ENCODE data around the gene GLOD4.
"Not testable (repeated sequence)": the region's sequence is repeated elsewhere in the genome, so short reads cannot be mapped to it uniquely, and the experiment has no call there.

Gene GLOD4, protein sequence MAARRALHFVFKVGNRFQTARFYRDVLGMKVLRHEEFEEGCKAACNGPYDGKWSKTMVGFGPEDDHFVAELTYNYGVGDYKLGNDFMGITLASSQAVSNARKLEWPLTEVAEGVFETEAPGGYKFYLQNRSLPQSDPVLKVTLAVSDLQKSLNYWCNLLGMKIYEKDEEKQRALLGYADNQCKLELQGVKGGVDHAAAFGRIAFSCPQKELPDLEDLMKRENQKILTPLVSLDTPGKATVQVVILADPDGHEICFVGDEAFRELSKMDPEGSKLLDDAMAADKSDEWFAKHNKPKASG

DNA sequence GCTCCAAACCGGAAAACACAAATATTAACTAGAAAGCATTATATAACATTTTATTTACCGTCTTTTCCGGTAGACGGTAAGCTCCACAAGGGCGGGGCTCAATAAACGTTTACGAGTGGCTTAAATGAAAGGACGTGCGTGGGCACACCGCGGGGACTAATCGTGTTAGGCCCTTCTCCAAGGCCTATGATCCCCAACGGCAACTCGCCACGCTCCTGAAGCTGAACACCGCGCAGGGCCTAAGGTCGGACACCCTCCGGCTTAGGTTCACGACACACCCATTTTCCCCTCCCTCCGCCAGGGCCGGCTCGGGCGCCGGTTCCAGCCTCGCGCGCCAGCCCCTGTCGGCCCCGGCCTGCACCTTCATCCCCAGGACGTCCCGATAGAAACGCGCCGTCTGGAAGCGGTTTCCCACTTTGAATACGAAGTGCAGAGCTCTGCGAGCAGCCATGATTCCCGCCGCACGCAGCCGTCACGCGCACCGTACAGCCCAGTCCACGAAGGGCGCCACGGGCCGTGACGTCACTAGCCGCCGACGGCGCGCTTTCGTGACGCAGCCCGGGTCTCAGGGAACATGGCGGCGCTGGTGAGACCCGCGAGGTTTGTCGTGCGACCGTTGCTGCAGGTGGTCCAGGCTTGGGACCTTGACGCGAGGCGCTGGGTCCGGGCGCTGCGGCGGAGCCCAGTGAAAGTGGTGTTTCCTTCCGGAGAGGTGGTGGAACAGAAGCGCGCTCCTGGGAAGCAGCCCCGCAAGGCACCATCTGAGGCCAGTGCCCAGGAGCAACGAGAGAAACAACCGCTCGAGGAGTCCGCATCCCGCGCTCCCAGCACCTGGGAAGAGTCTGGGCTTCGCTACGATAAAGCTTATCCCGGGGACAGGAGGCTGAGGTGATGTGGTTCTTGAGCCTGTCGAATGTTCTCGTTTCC is at the start of gene GLOD4, which contains the start of gene MRM3:
Gene GLOD4, minus strand, starts transcription at position 476 of the 927 bp plus-strand sequence. Its CDS starts 25 bp downstream, at position 451.
Gene MRM3, plus strand, starts transcription at position 549 of the 927 bp plus-strand sequence. Its CDS starts 26 bp downstream, at position 575.
- peak; percentile 95 for DNase-seq

DNA sequence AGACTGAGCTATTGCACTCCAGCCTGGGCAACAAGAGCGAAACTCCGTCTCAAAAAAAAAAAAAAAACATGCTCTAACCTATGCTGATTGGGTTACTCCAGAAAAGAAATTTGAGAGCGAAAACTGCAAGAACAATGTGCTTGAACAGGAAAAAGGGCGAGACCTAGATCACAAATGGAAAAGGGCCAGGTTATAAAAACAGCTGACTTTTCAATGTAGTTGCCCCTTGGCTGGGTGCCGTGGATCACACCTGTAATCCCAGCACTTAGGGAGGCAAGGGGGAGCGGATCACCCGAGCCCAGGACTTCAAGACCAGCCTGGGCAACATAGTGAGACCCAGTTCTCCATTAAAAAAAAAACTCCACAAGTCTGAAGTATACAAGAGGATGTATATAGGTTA is 48.9 kb upstream of the GLOD4 start:
- DNase-seq: no peak

GRCh38 chr17:830381-830780 is 48.3 kb upstream of the GLOD4 start:
- DNase-seq: no peak

- DNase-seq: not testable (repeated sequence)
Measured at GRCh38 chr17:829614-830013, 47.5 kb upstream of the GLOD4 start.

DNA sequence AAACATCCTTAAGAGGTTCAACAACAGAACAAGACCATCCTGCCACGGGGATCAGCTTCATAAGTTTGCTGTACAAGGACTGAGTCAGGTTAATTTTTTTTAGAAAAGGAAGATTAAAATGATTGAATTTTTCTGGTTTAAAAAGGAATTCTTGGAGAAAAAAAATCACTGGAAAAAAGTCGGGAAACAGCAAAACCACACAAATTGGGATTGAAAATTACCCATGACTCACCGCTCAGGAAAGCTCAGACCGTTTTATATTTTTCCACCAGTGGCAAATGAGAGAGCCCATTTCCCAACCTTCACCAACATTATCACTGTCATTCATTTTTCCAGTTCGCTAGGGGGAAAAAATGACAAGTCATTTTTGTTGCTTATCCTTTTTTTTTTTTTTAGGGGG is 46.7 kb upstream of the GLOD4 start:
- DNase-seq: no peak

GRCh38 chr17:826778-827177 is 44.7 kb upstream of the GLOD4 start:
- DNase-seq: no peak

- no peak for DNase-seq
Measured at GRCh38 chr17:825216-825615, 43.1 kb upstream of the GLOD4 start.

DNA sequence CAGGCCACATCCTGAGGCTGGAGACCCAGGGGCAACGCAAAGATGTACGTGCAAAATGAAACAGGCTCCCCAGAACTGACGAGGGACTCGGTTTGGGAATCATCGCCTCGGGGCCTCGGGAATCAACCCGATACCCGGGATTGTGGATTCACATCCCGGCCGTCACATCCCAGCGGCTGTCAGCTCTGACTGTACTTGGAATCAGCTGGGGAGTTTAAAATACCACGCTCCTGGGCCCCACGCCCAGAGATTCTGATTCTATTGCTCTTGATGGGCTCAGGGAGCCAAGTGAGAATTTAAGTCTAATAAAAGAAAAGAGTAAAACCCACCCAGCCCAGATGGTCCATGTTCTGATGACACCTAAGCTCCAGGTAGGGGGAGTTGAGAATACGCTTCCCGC is 42.3 kb upstream of the GLOD4 start:
- DNase-seq: no peak

DNA sequence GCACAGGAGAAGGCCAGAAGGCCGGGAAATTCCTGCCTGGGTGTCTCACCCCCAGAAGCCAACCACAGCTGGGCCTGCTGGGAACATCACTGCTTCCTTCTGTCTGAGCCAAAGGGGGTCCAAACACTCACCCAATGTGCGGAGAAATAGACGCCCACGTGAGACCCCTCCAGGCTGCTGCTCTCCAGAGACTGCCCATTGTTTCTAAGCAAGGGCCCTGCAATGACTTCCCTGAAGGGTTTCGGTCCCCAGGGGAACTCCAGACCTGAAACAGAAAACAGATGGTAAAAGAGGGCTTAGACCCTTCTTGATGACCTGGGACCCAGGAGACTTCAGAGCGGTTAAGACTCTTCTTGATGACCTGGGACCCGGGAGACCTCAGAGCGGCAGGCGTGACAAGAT is 41.4 kb upstream of the GLOD4 start:
- no peak for DNase-seq

DNA sequence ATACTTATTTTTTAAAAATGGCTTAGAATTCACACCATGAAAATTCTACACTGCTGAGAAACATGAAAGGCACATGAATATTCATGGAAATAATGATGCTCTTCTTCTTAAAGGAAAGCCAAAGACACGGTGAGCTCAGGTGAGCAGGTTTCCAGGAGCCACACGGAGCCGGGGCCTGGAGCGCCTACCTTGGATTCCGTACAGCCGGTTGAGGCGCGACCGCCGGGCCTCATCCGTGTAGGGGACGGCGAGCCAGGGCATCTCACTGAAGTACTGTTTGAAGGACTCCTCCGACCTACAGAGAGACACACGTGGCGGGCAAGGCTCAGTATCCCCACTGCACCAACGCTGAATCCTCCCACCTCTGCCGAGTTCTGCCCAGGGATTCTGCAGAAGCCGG is 37.2 kb upstream of the GLOD4 start:
- no peak for DNase-seq

DNA sequence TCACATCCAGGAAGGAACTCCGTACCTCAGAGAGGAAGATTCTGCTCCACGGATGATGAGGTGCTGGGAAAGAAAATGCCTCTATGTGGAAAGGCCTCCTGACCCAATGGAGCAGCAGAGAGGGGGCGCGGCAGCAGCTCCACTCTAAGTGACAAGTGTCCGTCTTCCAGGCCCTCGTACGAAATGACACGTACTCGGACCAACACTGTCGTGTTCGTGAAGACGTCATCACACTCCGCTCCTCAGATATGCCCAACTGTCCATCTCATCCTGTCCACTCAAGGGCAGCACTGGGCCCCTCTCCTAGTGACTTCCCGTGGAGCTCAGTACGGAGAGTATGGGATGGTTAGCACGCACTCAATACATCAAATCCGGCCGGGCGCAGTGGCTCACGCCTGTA is 32.3 kb upstream of the GLOD4 start:
- DNase-seq: no peak

DNA sequence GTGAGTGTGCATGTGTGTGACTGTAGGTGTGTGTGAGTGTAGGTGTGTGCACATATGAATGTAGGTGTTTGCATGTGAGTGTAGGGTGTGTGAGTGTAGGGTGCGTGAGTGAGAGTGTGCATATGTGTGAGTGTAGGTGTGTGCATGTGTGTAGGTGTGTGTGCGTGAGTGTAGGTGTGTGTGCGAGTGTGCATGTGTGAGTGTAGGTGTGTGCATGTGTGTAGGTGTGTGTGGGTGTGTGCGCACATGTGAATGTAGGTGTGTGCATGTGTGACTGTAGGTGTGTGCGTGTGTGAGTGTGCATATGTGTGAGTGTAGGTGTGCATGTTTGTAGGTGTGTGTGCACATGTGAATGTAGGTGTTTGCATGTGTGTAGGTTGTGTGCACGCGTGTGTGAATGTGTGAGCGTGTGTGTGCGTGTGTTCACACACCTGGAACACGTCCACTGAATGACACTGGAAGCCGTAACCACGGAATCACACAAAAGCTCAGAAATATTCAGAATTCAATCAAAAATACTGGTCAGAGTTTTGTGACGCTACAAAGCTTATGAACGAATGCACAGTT is 30.6 kb upstream of the GLOD4 start:
- no peak for DNase-seq

DNA sequence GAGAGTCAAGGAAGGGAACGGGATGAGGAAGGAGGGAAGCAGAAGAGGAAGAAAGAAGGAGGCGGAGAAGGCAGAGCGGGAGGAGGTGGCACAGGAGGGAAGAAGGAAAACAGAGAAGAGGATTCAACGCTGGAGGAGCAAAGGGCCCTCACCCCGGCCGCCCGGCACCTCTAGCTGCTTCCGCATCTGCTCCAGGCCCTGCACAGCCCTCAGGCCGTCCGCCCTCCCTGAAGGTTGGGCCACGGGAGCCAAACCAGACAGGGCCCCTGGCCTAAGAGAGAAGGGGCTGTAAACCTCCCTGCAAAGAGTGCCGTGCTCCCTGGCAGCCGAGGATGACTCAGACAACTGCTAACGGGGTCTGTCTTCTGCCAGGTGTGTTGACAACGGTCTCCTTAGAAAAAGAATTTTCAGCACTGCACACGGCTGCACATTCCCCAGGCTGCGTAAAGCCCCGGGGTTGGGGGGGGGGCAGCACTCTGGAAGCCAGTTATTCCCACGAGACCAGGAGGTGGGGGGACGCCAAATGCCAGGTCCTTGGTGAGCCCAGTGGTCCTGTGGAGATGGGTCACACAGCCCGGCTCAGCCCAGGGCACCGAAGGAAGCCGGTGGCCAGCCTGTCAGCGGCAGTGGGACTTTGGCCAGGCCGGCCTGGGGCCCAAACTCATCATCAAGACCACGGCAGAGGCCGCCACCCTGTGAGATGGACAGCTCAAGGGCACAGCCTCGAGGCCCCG is 29.1 kb upstream of the GLOD4 start:
- no peak for DNase-seq

GRCh38 chr17:807523-808294 is 25.6 kb upstream of the GLOD4 start:
- no peak for DNase-seq

DNA sequence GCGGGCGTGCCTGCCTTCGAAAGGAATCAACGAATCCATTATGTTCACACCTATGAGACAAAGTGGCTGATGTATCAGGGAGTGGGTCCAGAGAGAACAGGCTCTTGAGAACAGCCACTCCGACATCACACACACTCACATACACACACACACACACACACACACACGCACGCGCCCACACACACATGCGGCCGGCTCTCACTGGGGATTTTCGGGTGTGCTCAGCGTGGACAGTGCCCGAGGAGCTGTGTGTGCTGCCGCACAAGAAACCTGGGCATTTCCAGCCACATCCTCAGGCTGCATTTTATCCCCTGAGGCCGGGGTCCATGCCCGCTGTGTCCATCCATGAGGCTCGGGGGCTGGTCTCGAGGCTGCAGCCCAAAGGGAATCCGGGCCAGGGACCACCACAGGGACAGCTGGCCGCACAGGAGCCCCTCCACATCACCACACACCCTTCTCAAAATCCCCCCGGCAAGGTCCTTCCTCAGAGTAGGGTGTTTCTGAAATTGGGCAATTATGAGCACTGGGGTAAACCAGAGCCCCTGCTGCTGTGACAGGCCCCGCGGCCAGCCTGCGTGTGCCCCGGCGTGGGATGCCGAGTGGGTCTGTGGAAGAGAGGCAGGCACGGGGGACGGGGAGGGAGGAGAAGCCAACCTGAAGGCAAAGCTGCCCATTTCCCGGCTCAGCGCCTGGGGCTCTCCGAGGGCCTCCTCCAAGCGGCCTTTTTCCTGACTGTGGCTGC is 24.9 kb upstream of the GLOD4 start:
- DNase-seq: no peak

DNA sequence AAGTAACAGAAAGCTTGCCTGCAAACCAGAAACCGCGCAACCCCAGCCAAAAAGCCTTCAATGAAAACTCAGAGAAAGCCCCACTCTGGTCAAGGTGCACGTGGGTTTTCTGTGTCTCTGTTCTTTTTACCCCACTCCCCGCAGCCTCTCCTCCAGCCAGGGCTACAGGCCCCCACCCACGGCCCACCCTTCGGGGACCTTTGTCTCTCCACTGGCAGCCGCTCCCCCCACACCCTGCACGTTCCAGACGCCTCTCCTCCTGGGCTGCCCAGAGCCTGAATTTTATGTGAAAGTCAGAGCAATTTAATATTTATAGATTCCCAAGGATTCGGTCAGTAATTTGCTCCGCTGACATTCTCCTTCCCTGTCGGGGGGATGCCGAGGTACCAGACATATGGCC is 24.3 kb upstream of the GLOD4 start:
- DNase-seq: no peak

- not testable (repeated sequence) for DNase-seq
Measured at GRCh38 chr17:805886-806285, 23.8 kb upstream of the GLOD4 start.

- no peak for DNase-seq
Measured at GRCh38 chr17:804541-805435, 22.7 kb upstream of the GLOD4 start.

- DNase-seq: no peak
Measured at GRCh38 chr17:802901-803881, 21.1 kb upstream of the GLOD4 start.

All from stimulated activated CD4-positive, alpha-beta T cell treated with anti-CD3 and anti-CD28 coated beads, Interleukin-12 subunit alpha, Interleukin-12 subunit beta, amount 100 ng/mL, for 4 hours (primary cell).